Activated CD4-positive, alpha-beta T cell treated with anti-CD3 and anti-CD28 coated beads, Interleukin-2, Interleukin-6, amounts not matched to agents 100 ng/mL and 50 ng/mL, durations not matched to agents 16 hours and 8 hours (primary cell): ENCODE data around the gene SEZ6.

Experiments used
- DNase-seq: peaks from one replicate; pipeline ENCODE4 v3.0.0-alpha.2; 2020

Gene SEZ6

GRCh38 chr17:28928061-28928460 is 77.8 kb downstream of the SEZ6 start:
- peak; percentile 68 for DNase-seq

- no peak for DNase-seq
Measured at GRCh38 chr17:28926786-28927185, 79.0 kb downstream of the SEZ6 start.

GRCh38 chr17:28926366-28926765 is 79.5 kb downstream of the SEZ6 start:
- no peak for DNase-seq

- DNase-seq, result peak; percentile 83
Measured at GRCh38 chr17:28925912-28926365, 79.9 kb downstream of the SEZ6 start.

GRCh38 chr17:28920201-28920600 is 85.6 kb downstream of the SEZ6 start:
- no peak for DNase-seq

GRCh38 chr17:28918295-28918694 is 87.5 kb downstream of the SEZ6 start:
- no peak for DNase-seq

GRCh38 chr17:28917465-28917864 is 88.4 kb downstream of the SEZ6 start:
- no peak for DNase-seq

- no peak for DNase-seq
Measured at GRCh38 chr17:28917029-28917428, 88.8 kb downstream of the SEZ6 start.

GRCh38 chr17:28916302-28916934 is 89.4 kb downstream of the SEZ6 start:
- DNase-seq, result peak; percentile 48

- DNase-seq, result no peak
Measured at GRCh38 chr17:28912938-28913333, 92.9 kb downstream of the SEZ6 start.

- DNase-seq, result no peak
Measured at GRCh38 chr17:28912281-28912937, 93.4 kb downstream of the SEZ6 start.

- DNase-seq, result no peak
Measured at GRCh38 chr17:28911411-28912045, 94.3 kb downstream of the SEZ6 start.

GRCh38 chr17:28910534-28910933 is 95.3 kb downstream of the SEZ6 start:
- no peak for DNase-seq

GRCh38 chr17:28908640-28909167 is 97.1 kb downstream of the SEZ6 start:
- no peak for DNase-seq

GRCh38 chr17:28907709-28908475 is 97.9 kb downstream of the SEZ6 start:
- no peak for DNase-seq

GRCh38 chr17:28906706-28907438 is 99.0 kb downstream of the SEZ6 start:
- no peak for DNase-seq

- DNase-seq, result no peak
Measured at GRCh38 chr17:28906276-28906675, 99.6 kb downstream of the SEZ6 start.
